KOPT-K1 (cell line): ENCODE results near the gene KCNK13.
"Not testable (repeated sequence)": the region's sequence is repeated elsewhere in the genome, so short reads cannot be mapped to it uniquely, and the experiment has no call there.

Source experiments
- H3K27ac ChIP-seq: fragments of 200-600 bp; sonication (generic); 2 replicates; pipeline ENCODE4 v1.5.1; 2016; ENCODE audit warnings: antibody characterized with exemption, mild to moderate bottlenecking, low read depth, low read length; ENCODE audit not compliant: poor library complexity, severe bottlenecking
- H3K36me3 ChIP-seq: fragments of 200-600 bp; sonication (generic); 2 replicates; pipeline ENCODE4 v1.5.1; 2017; ENCODE audit warnings: antibody characterized with exemption, mild to moderate bottlenecking, low read length, moderate library complexity; ENCODE audit not compliant: insufficient read depth
- H3K9me3 ChIP-seq: fragments of 200-600 bp; sonication (generic); 2 replicates; pipeline ENCODE4 v1.5.1; 2017; ENCODE audit warnings: antibody characterized with exemption, low read length, mild to moderate bottlenecking; ENCODE audit not compliant: insufficient read depth, poor library complexity, severe bottlenecking

KCNK13 gene

GRCh38 chr14:90050271-90050670 is 11.5 kb upstream of the KCNK13 start:
- no peak overlapping the region for H3K27ac ChIP-seq
- peaks cover 17% of the 10 kb centered on the region for H3K36me3 ChIP-seq

DNA sequence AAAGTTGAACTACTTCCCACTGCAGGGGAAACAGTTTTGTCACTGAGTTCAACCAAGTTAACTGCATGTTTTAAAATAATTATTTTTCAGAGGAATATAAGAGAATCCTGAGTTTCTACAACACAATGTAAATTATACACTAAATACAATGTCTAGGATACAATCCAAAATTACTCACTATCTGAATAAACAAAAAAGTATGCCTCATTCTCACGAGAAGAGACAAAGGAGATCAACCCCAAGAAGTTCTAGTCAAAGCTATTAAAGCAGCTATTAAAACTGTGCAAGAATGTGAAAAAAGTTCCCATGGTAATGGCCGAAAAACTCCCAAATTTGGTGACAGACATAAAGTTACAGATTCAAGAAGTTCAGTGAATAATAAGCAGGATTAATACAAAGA is 8.8 kb upstream of the KCNK13 start:
- Histone ChIP-seq H3K36me3 (no peaks in the 10 kb centered on the region), H3K9me3 (peaks cover 7% of the 10 kb centered on the region), H3K27ac (no peak overlapping the region)

More at GRCh38 chr14:90050271-90050670, 11.5 kb upstream of the KCNK13 start:
- no peaks in the 10 kb centered on the region for H3K9me3 ChIP-seq

DNA sequence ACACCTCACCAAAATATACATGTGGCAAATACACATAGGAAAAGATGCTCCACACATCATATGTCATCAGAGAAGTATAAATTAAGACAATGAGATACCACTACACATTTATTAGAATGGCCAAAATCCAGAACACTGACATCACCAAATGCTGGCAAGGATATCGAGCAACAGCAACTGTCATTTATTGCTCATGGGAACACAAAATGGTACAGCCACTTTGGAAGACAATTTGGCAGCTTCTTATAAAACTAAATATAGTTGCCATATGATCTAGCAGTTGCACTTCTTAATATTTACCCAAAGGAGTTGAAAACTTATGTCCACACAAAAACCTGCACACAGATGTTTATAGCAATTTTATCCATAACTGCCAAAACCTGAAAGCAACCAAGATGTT is 7.0 kb upstream of the KCNK13 start:
- Histone ChIP-seq H3K9me3 (peaks cover 19% of the 10 kb centered on the region), H3K27ac (no peak overlapping the region), H3K36me3 (no peaks in the 10 kb centered on the region)

- Histone ChIP-seq H3K9me3 (peaks cover 32% of the 10 kb centered on the region), H3K36me3 (no peaks in the 10 kb centered on the region), H3K27ac (no peak overlapping the region)
Observed at GRCh38 chr14:90056826-90057225, 5.0 kb upstream of the KCNK13 start.

DNA sequence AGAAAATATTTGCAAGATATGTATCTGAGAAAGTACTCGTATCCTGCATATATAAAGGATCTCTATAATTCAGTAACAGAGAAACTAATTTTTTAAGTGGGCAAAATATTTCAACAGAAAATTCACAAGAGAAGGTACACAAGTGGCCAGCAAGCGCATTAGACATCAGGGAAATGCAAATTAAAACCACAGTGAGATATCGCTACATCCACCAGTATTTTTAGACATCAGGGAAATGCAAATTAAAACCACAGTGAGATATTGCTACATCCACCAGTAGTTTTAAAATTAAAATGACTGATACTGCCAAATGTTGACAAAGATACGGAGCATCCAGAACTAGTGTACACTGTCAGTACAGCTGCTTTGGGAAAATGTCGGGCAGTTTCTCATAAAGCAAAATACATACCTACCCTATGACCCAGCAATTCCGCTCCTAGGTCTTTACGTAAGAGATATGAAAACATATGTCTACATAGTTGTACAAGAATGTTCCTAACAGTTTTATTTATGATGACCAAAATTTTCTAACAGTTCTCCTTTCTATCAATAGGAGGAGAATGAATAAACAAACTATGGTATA is 2.8 kb upstream of the KCNK13 start:
- Histone ChIP-seq H3K27ac (no peak overlapping the region), H3K36me3 (no peaks in the 10 kb centered on the region), H3K9me3 (peaks cover 32% of the 10 kb centered on the region)

DNA sequence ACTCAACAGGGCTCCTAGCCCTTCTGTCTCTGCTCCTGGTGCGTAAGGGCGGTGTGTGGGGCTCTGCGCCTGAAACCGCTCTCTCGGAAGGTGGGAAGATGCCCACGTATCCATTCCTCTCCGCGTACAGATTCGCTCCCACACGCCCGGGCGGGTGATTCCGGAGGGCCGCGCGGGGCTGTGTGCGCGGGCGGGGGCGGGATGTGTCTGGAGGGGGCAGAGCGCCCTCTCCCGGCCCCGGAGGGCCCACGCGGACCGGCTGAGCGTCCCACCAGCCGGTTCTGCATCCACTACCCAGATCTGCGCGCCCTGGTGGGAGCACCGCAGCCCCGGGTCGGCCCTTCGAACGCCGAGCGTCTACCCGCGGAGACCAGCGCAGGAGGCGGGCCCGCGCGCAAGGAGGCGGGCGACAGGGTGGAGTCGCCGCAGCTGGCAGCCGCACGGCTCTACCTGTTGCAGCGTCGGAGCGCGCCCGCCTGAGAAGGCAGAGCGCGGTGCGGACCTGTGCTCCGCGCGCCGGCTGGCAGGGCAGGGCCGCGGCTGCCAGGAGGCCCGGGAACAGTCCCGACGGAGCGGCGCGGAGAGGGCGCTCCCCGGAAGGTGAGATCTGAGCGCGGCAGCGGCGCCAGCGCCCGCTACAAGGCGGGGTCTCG is 1.4 kb upstream of the KCNK13 start:
- H3K36me3 ChIP-seq: no peaks in the 10 kb centered on the region
- no peak overlapping the region for H3K27ac ChIP-seq
- H3K9me3 ChIP-seq: peaks cover 32% of the 10 kb centered on the region

GRCh38 chr14:90060965-90061684 is 669 bp upstream of the KCNK13 start:
- H3K9me3 ChIP-seq: peaks cover 32% of the 10 kb centered on the region
- H3K27ac ChIP-seq: no peak overlapping the region

GRCh38 chr14:90062127-90062794 is 467 bp downstream of the KCNK13 start:
- no peak overlapping the region for H3K27ac ChIP-seq
- H3K36me3 ChIP-seq: no peaks in the 10 kb centered on the region
- peaks cover 27% of the 10 kb centered on the region for H3K9me3 ChIP-seq

More at GRCh38 chr14:90060965-90061684, 669 bp upstream of the KCNK13 start:
- no peaks in the 10 kb centered on the region for H3K36me3 ChIP-seq

DNA sequence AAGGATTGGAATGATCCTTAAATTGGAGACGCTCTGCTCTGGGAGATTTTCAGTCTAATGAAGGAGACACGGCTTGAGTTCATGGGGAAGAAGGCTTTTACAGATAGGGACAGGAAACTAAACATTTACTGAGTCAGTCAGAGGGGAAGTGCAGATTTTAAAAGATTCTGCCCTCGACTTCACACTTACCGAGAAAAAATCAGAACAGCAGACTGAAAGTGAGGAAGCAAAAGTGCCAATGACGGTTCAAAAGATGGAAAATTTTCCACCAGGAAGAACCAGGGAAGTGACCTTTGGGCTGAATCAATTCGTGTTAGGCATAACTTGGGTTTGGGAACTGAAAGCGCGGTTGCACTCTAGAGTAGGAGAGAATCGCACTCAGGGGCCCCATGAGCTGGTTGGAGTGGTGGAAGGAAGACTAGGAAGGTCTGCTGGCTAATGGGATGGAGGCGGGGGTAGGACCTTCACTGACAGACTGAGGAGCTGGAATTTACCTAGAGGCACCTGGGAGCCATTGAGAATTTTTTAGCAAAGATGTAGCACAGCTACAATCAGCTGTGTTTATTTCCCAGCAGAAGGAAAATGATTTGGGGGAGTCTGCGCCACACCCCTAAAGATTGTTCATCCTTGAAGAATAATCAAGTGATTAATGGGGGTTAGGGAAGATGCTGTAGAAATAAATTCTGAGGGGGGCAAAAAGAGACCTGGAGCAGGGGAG is 1.2 kb downstream of the KCNK13 start:
- Histone ChIP-seq H3K36me3 (no peaks in the 10 kb centered on the region), H3K27ac (no peak overlapping the region), H3K9me3 (peaks cover 25% of the 10 kb centered on the region)

DNA sequence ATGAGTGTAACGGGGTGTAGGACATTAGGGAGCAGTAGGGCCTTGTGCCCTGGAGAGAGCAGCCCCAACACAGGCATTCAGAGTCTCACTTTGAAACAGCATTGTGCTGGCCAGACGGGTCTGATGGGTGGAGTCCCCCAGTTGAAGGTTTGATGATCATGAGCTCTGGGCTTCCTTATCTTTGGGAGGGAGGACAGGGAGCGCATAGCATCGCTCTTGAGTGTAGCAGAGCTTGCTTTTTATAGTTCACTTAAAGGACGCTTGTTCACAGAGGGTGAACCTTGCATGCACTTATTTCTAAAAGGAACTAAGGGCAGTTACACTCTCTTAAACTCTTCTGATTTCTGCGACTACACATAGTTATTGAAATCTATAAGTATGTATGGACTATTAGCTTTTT is 10.6 kb downstream of the KCNK13 start:
- Histone ChIP-seq H3K36me3 (no peaks in the 10 kb centered on the region), H3K27ac (no peak overlapping the region), H3K9me3 (no peaks in the 10 kb centered on the region)

- Histone ChIP-seq H3K9me3 (no peaks in the 10 kb centered on the region), H3K36me3 (no peaks in the 10 kb centered on the region), H3K27ac (no peak overlapping the region)
Observed at GRCh38 chr14:90079576-90079975, 17.8 kb downstream of the KCNK13 start.

- H3K27ac ChIP-seq: no peak overlapping the region
- H3K9me3 ChIP-seq: no peaks in the 10 kb centered on the region
- no peaks in the 10 kb centered on the region for H3K36me3 ChIP-seq
Observed at GRCh38 chr14:90087433-90087832, 25.6 kb downstream of the KCNK13 start.

- Histone ChIP-seq H3K9me3 (no peaks in the 10 kb centered on the region), H3K27ac (no peak overlapping the region)
Observed at GRCh38 chr14:90088176-90088575, 26.4 kb downstream of the KCNK13 start.

GRCh38 chr14:90089486-90089885 is 27.7 kb downstream of the KCNK13 start:
- not testable (repeated sequence) for H3K9me3 ChIP-seq, H3K36me3 ChIP-seq, H3K27ac ChIP-seq

More at GRCh38 chr14:90088176-90088575, 26.4 kb downstream of the KCNK13 start:
- no peaks in the 10 kb centered on the region for H3K36me3 ChIP-seq

- H3K9me3 ChIP-seq: no peaks in the 10 kb centered on the region
- no peaks in the 10 kb centered on the region for H3K36me3 ChIP-seq
- H3K27ac ChIP-seq: no peak overlapping the region
Observed at GRCh38 chr14:90091393-90091792, 29.6 kb downstream of the KCNK13 start.
